ENCODE results near the gene SMAP2.

The SMAP2 gene

DNA sequence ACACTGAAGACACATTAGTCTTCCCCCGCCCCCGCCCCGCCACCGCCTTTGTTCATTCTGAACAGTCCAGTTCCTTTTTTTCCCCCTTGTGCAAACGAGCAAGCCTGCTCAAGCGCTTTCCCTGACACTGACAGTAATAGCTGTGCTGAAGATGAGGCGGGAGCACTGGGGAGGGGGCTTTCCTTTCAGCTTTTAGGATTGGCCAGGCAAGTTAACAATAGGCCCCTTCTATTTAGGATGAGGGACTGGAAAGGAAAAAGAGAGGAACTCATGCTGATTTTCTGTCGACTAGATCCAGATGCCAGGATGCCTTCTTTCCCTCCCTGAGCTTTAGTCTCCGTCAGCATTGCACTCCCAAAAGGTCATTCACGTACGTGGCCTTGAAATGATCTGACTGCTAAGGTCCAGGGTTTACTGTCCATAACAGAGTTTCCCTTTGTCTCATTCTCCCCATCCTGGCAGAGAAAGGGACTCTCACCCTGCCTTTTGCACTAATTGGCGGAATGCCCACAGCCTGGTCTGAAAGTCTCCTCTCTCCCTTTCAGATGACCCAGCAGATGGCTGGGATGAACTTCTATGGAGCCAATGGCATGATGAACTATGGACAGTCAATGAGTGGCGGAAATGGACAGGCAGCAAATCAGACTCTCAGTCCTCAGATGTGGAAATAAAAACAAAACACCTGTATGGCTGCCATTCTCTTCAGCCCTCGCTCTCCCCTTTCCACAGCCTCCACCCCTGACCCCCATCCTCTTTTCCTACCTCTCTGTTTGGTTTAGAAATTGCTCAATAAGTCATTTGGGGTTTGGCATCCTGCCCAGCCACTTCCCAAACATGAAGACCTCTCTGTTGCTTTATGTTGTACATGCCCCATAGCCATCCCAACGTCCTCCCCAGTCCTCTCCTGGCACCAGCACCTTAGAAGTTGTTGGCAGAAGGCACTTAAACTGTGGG lies 48.2 kb downstream of the SMAP2 start:
- DNase-seq (ENCODE audit: low read depth in 2 of 2) = no peak

DNA sequence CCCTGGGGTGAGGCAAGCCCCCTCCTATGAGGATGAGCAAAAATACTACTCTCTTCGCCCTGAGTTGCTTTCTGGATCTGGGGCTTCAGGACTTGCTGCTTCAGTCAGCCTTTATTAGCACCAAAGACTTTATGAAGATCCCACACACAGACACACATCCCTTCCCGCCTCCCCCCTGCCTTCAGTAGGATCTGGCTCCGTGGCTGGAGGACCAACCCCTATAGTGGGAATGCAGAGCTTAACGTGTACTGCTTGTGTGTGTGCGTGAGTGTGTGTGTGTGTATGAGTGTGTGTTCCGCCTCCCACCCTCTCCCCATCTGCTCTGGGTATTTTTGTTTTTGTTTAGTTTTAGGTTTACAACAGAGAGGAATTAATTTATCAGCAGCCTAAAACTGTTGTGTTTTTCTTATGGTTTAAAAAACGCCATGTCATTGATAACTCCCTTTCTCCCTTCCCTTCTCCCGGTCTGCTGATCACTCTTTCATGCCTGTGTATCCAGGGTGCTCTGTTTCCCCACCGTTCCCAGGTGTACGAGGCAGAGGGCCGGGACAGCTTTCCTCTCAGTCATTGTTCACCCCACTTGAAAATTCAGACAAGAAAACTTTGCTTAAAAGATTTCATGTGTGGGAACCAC lies 49.2 kb downstream of the SMAP2 start:
- no peak for DNase-seq (ENCODE audit: low read depth in 2 of 2)

DNA sequence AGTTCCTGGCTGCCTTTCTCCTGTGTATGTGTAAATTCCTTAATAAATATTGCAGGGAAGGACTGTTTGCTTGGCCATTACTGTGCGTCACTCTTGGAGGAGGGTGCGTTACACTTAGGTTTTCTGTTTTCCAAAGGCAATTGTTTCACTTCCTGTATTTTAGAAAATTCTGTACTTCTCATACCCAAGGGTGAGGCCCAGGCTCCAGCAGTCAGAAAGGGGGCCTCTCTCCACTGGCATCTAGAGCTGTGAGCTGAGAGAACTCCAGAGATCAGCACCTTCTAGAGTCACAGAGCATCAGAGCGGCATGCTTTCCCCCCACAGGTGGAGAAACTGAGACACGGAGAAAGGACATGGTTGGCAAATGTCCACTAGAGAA lies 49.7 kb downstream of the SMAP2 start:
- DNase-seq (ENCODE audit: low read depth in 2 of 2) = no peak

DNA sequence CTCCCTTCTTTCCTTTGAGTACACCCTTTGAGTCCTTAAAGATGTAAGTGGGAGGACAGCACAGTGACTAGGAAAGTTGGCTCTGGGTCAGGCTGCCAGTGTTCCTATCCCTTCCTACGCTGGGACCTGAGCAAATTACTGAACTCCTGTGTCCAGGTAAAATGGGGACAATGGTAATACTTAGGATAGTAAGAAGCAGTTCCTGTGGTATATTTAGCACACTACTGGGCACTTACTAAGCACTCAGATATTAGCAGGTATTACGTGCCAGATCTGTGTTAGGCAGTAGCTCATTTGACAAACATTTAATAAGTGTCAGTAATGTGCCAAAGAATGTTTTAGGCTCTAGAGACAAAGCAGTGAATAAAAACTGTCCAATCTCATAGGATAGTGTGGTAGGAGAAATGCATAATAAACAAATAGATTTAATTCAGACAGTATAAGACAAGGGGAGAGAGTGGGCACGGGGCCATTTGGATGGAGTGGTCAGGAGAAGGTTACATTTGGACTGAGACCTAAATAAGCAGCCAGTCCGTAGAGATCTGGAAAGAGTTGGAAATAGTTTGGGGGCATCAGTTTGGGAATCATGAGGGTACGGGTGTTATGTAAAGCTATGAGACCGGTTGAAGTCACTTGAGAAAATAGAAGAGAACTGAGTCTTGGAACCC lies 50.6 kb downstream of the SMAP2 start:
- DNase-seq (ENCODE audit: low read depth in 2 of 2) = no peak

DNA sequence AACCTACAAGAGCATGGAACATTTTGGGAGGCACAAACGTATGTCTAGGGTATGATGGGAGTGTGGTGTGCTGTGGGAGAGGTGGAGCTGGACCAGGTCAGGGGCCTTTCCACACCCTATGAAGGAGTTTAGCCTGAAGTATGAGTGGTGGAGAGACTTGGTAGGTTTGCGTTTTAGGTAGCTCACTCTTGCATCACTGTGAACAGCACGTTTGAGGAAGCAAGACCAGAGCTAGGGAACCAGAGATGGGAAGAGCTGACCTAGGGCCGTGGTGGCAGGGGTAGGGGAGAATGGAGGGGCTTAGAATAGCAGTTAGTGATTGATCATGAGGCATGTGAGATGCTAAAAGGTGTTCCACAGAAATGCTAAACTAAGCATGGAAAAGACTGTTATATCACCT lies 51.7 kb downstream of the SMAP2 start:
- no peak for DNase-seq (ENCODE audit: low read depth in 2 of 2)

DNA sequence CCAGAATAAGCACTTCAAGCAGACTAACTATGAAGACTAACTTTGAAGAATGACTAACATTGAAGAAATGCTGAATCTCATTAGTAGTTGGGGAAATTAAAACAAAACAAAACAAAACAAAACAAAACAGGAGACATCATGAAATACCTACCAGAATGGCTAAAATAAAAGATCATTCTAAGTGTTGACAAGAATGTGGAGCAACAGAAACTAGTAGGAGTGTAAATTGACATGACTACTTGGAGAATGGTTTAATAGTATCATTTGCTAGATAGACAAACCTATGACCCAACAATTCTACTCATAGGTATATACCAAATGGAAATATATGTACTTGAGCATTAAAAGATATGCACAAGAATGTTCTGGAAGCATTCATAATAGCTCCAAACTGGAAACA lies 57.9 kb downstream of the SMAP2 start:
- no peak for DNase-seq (ENCODE audit: low read depth in 2 of 2)

DNA sequence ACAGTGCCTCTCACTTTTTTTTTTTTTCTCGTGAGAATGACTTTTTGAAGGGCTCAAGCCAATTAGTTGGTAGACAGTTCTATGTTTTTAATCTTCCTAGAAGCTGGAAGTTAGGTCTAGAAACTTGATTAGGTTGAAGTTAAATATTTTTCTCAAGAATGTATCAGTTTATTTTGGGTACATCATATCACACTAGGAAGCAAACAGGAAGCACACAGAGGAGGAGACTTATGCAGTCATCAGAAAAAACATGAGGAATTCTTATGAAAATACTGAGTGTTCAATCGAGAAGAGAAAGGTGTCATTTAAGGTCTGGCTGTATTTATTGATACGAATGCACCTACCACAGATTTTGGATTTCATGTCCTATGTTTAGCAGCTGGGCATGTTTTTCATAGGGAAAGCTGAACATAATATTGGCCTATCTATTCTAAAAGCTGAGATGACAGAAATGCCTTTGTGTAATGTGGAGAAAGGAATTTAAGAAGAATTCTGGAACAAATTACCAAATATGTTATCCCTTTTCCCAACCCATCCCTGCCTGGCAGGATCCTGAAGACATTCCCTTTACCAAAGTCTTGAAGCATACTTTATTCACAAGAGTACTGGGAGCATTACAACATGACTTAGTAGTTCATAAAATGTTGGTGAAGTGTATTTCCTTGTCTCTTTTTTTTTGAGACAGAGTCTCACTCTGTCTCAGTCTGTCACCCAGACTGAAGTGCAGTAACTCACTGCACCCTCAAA lies 59.3 kb downstream of the SMAP2 start:
- DNase-seq (ENCODE audit: low read depth in 2 of 2) = no peak

DNA sequence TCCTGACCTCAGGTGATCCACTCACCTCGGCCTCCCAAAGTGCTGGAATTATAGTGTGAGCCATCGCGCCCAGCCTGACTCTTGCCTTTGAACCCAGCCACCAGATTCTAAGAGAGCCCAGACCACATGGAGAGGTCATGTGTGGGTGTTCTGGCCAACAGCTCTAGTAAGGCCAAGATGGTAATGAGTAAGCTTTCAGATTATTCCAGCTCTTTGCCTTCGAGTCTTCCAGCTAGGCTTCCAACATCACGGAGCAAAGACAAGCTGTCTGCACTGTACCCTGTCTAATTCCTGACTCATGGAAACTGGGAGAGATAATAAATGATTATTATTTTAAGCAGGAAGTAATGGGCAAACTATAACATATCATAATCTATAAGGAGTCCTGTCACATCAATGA lies 61.9 kb downstream of the SMAP2 start:
- DNase-seq (ENCODE audit: low read depth in 2 of 2) = no peak

DNA sequence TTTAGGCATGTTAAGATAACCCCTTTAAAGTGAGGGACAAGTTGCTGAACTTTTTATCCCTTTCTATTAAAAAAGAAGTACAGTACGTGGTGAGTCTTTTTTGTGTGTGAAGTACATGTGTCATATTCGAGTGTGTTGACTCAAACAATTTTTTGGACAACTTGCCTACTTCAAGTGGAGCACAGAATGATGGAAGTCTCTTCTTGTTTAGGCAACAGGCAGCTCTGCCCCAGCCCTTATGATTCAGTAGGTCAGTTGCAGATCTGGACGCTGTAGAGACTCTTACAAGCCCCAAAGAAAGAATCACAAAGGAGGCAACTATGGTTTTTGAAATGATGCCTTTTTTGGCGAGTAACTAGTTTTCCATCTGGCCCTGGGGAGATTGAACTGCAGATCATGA lies 62.3 kb downstream of the SMAP2 start:
- no peak for DNase-seq (ENCODE audit: low read depth in 2 of 2)

DNA sequence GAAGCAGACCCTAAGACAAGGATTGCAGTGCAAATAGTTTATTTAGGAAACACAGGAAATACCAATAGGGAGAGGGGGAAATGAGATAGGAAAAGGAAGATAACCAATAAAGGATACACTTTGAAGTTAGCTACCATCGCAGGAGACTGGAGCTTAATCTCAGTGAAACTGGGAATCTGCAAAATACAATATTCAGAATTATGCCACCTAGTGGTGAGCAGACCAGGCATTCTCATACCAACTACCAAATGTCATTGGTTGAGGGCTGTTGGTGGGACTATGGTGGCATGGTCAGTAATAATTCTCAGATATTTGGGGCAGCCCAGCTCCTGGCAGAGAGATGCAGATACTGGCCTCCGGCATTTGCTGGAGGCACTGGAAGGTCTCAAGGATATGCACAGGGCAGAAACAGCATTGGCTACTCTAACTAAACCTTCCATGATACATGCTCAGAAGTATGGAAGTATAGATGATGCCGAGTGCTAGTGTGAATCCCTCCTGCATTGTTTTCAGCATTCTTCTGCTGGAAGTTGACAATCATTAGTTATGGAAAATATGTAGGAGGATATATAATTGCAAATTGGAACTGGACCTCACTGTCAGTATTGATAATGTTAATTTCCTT lies 65.0 kb downstream of the SMAP2 start:
- DNase-seq (ENCODE audit: low read depth in 2 of 2) = peak in 1 of 2 donors; percentile 16

DNA sequence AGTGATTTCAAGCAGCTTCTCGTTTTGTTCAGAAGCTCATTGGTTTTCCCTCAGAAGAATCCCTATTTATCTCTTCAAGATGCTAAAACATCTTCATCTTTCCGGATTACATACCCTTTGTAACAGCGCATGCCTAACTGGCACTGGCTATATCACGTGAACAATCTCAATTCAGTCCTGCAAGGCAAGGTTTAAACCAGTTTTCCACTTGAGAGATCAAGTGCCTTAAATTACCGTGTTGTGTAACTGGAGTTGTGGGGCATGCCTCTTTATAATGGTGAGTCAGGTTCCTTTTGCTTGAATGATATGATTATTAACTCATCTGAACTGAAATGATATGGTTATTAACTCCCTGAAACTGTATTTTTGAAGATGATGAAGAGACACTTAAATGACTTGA lies 65.7 kb downstream of the SMAP2 start:
- DNase-seq (ENCODE audit: low read depth in 2 of 2) = no peak

DNA sequence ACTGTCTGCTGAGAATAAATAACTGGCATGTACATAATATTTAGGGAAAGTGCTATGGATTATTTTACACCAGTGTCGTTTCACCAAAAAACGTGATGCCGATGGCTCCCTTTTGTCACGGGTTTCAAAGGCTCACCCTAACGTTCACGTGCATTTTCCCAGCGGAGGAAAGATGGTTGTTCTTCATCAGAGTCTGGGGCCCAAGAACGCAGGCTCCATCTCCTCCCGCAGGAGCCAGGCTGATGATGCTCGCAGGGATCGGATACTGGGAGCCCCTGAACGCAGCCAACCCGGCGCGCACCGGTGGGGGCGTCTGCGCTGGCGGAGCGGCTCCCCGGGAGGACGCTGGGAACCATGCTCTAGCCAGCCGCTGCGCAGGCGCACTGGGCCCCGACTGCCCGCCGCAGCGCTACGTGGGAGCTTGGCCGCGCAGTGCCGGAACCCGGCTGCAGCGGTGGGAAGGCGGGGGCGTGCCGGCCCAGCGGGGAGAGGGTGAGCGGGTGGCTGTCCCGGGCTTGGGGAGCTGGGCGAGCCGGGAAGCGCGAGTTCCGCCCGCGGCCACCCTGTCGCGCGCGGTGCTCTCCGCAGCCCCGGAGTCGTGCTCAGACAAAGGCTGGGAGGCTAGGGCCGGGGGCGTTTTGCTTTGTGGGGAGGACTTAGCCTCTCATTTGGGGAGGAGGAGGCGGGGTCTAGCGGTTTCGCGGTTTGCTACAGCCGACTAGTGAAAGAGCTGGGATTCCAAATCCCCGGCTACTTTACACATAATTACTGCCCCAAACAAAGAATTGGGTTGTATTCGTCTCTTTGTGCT lies 76.4 kb downstream of the SMAP2 start, which contains the start of gene ZFP69B:
ZFP69B (plus strand) TSS at position 793 of the 811 bp plus-strand sequence. CDS start 486 bp downstream, outside the sequence.
- DNase-seq (ENCODE audit: low read depth in 2 of 2) = peak; percentile 79 to 87

DNA sequence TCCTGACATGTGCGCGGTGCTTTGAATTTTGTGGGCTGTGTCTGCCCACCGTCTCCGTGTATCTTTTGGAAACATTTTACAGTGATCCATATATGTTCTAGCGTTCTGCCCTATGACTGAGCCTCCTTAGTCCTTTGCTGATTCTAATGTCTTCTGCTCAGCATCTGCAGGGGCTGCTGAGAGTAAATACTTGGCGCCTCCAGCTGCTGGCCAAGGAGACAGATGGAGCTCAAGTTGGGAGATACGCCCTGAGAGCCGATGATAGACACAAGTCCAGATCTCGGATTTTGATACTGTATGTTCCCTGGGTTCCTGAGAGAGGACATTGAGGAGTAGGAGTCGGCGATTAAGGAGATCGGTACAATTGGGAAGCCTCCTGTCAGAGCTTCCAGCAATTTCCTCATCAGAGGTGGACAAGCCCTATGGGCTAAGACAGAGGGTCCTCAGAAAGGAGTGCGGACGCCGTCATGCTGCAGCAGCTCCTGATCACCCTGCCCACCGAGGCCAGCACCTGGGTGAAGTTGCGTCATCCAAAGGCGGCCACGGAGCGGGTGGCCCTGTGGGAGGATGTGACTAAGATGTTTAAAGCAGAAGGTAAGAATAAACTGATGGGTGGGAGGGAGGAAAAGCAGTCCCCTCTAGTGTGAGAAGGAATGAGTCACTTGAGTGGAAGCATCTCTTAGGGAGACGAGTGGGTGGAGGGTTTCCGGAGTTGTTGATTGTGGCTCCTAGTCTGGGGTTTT lies 77.1 kb downstream of the SMAP2 start:
- DNase-seq (ENCODE audit: low read depth in 2 of 2) = peak; percentile 71 to 76

DNA sequence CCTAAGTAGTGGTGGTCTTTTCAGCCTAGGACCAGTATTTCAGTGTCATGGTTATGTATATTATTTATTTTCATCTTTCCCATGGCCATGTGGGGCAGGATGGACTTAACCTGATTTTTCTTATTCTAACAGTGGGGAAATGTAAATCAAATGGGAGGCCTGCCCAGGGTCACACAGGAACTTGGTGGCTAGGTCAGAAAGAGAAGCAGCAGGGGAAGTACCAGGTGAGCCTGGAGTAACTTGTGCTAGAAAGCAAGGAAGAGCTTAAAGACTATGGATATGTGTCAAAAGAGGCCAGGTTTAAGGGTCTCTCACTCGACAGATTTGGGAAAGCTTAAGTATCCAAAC lies 77.7 kb downstream of the SMAP2 start:
- no peak for DNase-seq (ENCODE audit: low read depth in 2 of 2)

DNA sequence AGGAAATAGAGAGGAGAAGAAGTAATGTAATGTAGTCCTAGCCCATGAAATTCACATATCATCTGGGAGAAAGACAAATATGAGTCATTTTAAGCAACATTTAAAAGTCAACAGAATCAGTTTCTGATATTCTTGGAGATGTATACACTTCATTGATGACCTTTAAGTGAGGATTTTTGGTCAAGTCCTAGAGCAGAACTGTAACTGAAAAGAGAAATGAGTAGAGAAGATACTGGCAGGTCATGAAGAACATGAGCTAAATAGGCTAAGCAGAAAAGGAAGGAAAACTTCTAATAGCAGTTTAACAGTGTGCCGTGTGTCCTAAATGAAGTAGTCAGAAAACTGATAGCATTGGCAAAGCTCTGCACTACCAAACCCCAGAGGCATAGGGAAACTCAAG lies 81.3 kb downstream of the SMAP2 start:
- DNase-seq (ENCODE audit: low read depth in 2 of 2) = no peak

DNA sequence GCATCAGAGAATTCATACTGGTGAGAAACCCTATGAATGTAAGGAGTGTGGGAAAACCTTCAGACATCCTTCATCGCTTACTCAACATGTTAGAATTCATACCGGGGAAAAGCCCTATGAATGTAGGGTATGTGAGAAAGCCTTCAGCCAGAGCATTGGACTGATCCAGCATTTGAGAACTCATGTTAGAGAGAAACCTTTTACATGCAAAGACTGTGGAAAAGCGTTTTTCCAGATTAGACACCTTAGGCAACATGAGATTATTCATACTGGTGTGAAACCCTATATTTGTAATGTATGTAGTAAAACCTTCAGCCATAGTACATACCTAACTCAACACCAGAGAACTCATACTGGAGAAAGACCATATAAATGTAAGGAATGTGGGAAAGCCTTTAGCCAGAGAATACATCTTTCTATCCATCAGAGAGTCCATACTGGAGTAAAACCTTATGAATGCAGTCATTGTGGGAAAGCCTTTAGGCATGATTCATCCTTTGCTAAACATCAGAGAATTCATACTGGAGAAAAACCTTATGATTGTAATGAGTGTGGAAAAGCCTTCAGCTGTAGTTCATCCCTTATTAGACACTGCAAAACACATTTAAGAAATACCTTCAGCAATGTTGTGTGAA lies 89.5 kb downstream of the SMAP2 start:
- DNase-seq (ENCODE audit: low read depth in 2 of 2) = no peak

DNA sequence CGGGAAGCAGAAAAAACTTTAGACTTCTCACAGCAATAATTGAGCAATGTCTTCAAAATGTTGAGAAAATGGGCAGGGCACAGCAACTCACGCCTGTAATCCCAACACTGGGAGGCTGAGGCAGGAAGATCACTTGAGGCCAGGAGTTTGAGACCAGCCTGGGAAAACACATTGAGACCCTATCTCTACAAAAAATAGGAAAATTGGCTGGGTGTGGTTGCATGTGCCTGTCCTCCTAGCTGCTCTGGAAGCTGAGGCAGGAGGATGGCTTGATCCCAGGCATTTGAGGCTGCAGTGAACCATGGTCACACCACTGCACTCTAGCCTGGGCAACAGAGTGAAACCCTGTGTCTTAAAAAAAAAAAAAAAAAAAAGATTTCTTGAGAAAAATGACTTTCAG lies 95.8 kb downstream of the SMAP2 start:
- no peak for DNase-seq (ENCODE audit: low read depth in 2 of 2)
